ENCODE results near the gene SGCA. TPM values are rescaled to one million over a fixed set of nuclear protein-coding genes. Genes with fewer than 3 reads are reported as not detected.

SGCA gene
- total RNA-seq, 1 donor from 2014 or later = not detected

GRCh38 chr17:50218071-50218759 is 52.4 kb downstream of the SGCA start:
- DNase-seq (ENCODE audit: low read depth) = no peak
- TF ChIP-seq, protein P1, sequence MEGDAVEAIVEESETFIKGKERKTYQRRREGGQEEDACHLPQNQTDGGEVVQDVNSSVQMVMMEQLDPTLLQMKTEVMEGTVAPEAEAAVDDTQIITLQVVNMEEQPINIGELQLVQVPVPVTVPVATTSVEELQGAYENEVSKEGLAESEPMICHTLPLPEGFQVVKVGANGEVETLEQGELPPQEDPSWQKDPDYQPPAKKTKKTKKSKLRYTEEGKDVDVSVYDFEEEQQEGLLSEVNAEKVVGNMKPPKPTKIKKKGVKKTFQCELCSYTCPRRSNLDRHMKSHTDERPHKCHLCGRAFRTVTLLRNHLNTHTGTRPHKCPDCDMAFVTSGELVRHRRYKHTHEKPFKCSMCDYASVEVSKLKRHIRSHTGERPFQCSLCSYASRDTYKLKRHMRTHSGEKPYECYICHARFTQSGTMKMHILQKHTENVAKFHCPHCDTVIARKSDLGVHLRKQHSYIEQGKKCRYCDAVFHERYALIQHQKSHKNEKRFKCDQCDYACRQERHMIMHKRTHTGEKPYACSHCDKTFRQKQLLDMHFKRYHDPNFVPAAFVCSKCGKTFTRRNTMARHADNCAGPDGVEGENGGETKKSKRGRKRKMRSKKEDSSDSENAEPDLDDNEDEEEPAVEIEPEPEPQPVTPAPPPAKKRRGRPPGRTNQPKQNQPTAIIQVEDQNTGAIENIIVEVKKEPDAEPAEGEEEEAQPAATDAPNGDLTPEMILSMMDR (IDR thresholded peaks at IDR 0.05; ENCODE audit: insufficient read depth, low read length, poor library complexity, severe bottlenecking) = no peak
- H3K27me3 ChIP-seq (ENCODE audit: control insufficient read depth, insufficient read depth, low read length) = no peaks in the 10 kb centered on the region
- no peaks in the 10 kb centered on the region for H3K36me3 ChIP-seq (ENCODE audit: control insufficient read depth, insufficient read depth, low read length)
- no peak overlapping the region for H3K4me3 ChIP-seq (ENCODE audit: low read depth, low read length)

DNA sequence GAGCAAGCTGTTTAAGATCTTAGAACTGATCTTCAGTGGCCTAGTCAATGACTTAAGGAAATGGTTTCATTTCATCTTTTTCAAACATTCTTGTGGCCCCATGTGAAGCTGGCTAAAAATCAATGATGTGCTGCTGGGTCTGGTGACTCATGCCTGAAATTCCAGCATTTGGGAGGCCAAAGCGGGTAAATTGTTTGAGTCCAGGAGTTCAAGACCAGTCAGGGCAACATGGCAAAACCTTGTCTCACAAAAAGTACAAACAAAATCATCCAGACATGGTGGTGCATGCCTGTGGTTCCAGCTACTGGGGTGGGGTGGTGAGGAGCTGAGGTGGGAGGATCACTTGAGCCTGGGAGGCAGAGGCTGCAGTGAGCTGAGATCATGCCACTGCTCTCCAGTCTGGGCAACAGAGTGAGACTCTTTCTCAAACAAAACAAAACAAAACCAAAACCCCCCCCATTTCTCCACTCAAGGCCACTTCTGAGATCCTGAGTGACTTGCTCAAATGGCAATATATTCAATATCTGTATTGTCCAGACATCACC is 53.0 kb downstream of the SGCA start:
- no peaks in the 10 kb centered on the region for H3K36me3 ChIP-seq (ENCODE audit: control insufficient read depth, insufficient read depth, low read length)
- peak; percentile 86 for DNase-seq (ENCODE audit: low read depth)
- no peak overlapping the region for H3K4me3 ChIP-seq (ENCODE audit: low read depth, low read length)
- TF ChIP-seq, protein P1 (IDR thresholded peaks at IDR 0.05; ENCODE audit: insufficient read depth, low read length, poor library complexity, severe bottlenecking) = no peak
- no peaks in the 10 kb centered on the region for H3K27me3 ChIP-seq (ENCODE audit: control insufficient read depth, insufficient read depth, low read length)

DNA sequence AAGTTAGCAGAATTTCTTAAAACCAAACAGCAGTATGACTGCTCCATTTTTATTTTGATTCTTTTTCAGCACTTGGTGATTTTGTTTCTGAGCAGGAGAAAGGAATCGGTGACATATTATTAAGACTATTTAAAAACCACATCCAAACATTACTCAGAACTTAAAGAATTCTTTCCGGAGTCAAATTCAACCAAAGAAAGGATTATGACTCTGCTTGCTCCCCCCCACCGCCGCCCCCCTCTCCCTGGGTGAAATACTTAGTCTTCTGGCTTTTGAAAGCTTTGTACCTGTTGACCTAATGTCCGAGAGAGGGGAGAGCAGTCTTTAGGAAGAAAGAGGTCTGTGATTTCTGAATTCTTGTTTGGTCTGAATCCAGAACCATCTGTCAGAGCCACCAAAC is 53.5 kb downstream of the SGCA start:
- peak; percentile 86 for DNase-seq (ENCODE audit: low read depth)
- Histone ChIP-seq H3K4me3 (ENCODE audit: low read depth, low read length) (no peak overlapping the region), H3K27me3 (ENCODE audit: control insufficient read depth, insufficient read depth, low read length) (no peaks in the 10 kb centered on the region), H3K36me3 (ENCODE audit: control insufficient read depth, insufficient read depth, low read length) (no peaks in the 10 kb centered on the region)
- TF ChIP-seq, protein P1 (IDR thresholded peaks at IDR 0.05; ENCODE audit: insufficient read depth, low read length, poor library complexity, severe bottlenecking) = no peak

DNA sequence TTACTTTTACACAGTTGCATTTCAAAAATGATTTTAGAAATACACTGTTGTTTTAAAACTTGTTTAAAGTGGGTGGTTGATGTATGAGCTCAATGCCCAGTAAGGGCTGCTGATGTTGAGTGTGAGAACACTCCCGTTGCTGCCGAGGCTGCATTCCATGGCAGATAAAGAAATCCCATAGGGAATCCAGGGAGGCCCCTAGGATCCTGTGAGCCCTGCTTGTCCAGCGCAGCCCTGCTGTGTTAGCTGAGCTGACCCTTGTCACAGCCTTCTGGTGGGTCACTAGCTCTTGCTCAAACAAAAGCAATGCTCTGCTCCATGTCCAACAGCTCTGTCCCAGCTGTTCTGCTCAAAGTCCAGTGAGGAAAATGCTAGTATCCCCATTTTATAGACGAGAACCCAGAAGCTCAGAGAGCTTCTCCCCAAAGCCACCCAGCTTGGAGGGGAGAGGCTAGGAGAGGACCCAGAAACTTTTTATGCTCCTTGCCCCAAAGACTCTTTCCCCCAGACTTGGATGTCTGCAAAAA is 54.2 kb downstream of the SGCA start:
- no peak overlapping the region for H3K4me3 ChIP-seq (ENCODE audit: low read depth, low read length)
- no peaks in the 10 kb centered on the region for H3K27me3 ChIP-seq (ENCODE audit: control insufficient read depth, insufficient read depth, low read length)
- TF ChIP-seq, protein P1 (IDR thresholded peaks at IDR 0.05; ENCODE audit: insufficient read depth, low read length, poor library complexity, severe bottlenecking) = no peak
- no peak for DNase-seq (ENCODE audit: low read depth)
- no peaks in the 10 kb centered on the region for H3K36me3 ChIP-seq (ENCODE audit: control insufficient read depth, insufficient read depth, low read length)

DNA sequence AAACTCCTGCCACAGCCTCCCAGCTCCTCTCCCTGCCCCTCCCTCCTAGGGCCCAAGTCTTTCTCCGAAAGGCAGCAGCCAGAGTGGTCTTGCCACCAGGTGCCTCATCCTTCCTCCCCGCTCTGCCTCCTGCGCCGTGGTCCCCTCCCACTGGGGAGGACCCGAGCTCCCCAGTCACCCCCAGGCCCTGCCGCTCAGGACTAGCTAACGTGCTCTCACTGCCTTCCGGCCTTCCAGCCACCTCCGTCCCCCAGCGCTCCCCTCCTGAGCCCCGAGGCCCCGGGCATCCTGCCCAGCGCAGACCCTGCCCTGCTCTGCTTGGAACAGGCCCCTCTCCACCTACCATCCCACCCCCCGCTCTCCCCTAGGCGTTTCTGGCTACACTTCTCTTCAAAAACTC is 55.0 kb downstream of the SGCA start:
- Histone ChIP-seq H3K36me3 (ENCODE audit: control insufficient read depth, insufficient read depth, low read length) (no peaks in the 10 kb centered on the region), H3K4me3 (ENCODE audit: low read depth, low read length) (no peak overlapping the region), H3K27me3 (ENCODE audit: control insufficient read depth, insufficient read depth, low read length) (no peaks in the 10 kb centered on the region)
- DNase-seq (ENCODE audit: low read depth) = no peak
- TF ChIP-seq, protein P1 (IDR thresholded peaks at IDR 0.05; ENCODE audit: insufficient read depth, low read length, poor library complexity, severe bottlenecking) = no peak
